ENCODE data around the gene LDHA.

LDHA gene
- long read RNA-seq, donor 1, transcript LDHA-216 (4 exons, 1,345 nt) = minor isoform, 23 of 334 reads
- long read RNA-seq, donor 1, transcript LDHA-220 (7 exons, 1,288 nt) = minor isoform, 10 of 334 reads
- long read RNA-seq, donor 1, transcript LDHA-205 (8 exons, 2,416 nt) = major isoform, 161 of 334 reads
- long read RNA-seq, donor 1, transcript LDHA-218 (8 exons, 2,305 nt) = minor isoform, 9 of 334 reads
- long read RNA-seq, donor 1, partial matches to known transcripts = 115 of 334 reads
- long read RNA-seq, donor 1, other reads (novel, unspliced or antisense) = 11 of 334 reads
- long read RNA-seq, donor 2, transcript LDHA-205 (8 exons, 2,416 nt) = major isoform, 60 of 84 reads
- long read RNA-seq, donor 2, transcript LDHA-220 (7 exons, 1,288 nt) = minor isoform, 5 of 84 reads
- long read RNA-seq, donor 2, transcript LDHA-211 (3 exons, 1,154 nt) = minor isoform, 5 of 84 reads
- long read RNA-seq, donor 2, transcript LDHA-216 (4 exons, 1,345 nt) = minor isoform, 6 of 84 reads
- long read RNA-seq, donor 2, partial matches to known transcripts = 0 of 84 reads
- long read RNA-seq, donor 2, other reads (novel, unspliced or antisense) = 0 of 84 reads
- long read RNA-seq, donor 3, transcript LDHA-205 (8 exons, 2,416 nt) = major isoform, 45 of 93 reads
- long read RNA-seq, donor 3, partial matches to known transcripts = 37 of 93 reads
- long read RNA-seq, donor 3, other reads (novel, unspliced or antisense) = 0 of 93 reads
- long read RNA-seq, donor 4, transcript LDHA-205 (8 exons, 2,416 nt) = major isoform, 61 of 147 reads
- long read RNA-seq, donor 4, transcript LDHA-216 (4 exons, 1,345 nt) = minor isoform, 7 of 147 reads
- long read RNA-seq, donor 4, partial matches to known transcripts = 70 of 147 reads
- long read RNA-seq, donor 4, other reads (novel, unspliced or antisense) = 0 of 147 reads
- long read RNA-seq, donor 5, transcript LDHA-220 (7 exons, 1,288 nt) = minor isoform, 8 of 176 reads
- long read RNA-seq, donor 5, transcript LDHA-218 (8 exons, 2,305 nt) = minor isoform, 6 of 176 reads
- long read RNA-seq, donor 5, transcript LDHA-216 (4 exons, 1,345 nt) = minor isoform, 27 of 176 reads
- long read RNA-seq, donor 5, transcript LDHA-205 (8 exons, 2,416 nt) = major isoform, 74 of 176 reads
- long read RNA-seq, donor 5, partial matches to known transcripts = 55 of 176 reads
- long read RNA-seq, donor 5, other reads (novel, unspliced or antisense) = 0 of 176 reads
- long read RNA-seq, donor 6, transcript LDHA-216 (4 exons, 1,345 nt) = minor isoform, 5 of 176 reads
- long read RNA-seq, donor 6, transcript LDHA-218 (8 exons, 2,305 nt) = minor isoform, 8 of 176 reads
- long read RNA-seq, donor 6, transcript LDHA-220 (7 exons, 1,288 nt) = minor isoform, 11 of 176 reads
- long read RNA-seq, donor 6, transcript LDHA-205 (8 exons, 2,416 nt) = major isoform, 69 of 176 reads
- long read RNA-seq, donor 6, partial matches to known transcripts = 76 of 176 reads
- long read RNA-seq, donor 6, other reads (novel, unspliced or antisense) = 0 of 176 reads
- long read RNA-seq, donor 7, transcript LDHA-205 (8 exons, 2,416 nt) = major isoform, 109 of 160 reads
- long read RNA-seq, donor 7, transcript LDHA-218 (8 exons, 2,305 nt) = minor isoform, 13 of 160 reads
- long read RNA-seq, donor 7, transcript LDHA-220 (7 exons, 1,288 nt) = minor isoform, 14 of 160 reads
- long read RNA-seq, donor 7, transcript LDHA-216 (4 exons, 1,345 nt) = minor isoform, 7 of 160 reads
- long read RNA-seq, donor 7, partial matches to known transcripts = 12 of 160 reads
- long read RNA-seq, donor 7, other reads (novel, unspliced or antisense) = 0 of 160 reads
- long read RNA-seq, donor 8, transcript LDHA-216 (4 exons, 1,345 nt) = minor isoform, 6 of 129 reads
- long read RNA-seq, donor 8, transcript LDHA-218 (8 exons, 2,305 nt) = minor isoform, 6 of 129 reads
- long read RNA-seq, donor 8, transcript LDHA-205 (8 exons, 2,416 nt) = major isoform, 64 of 129 reads
- long read RNA-seq, donor 8, transcript LDHA-220 (7 exons, 1,288 nt) = minor isoform, 6 of 129 reads
- long read RNA-seq, donor 8, partial matches to known transcripts = 44 of 129 reads
- long read RNA-seq, donor 8, other reads (novel, unspliced or antisense) = 0 of 129 reads

- peak; percentile 85 for DNase-seq
These were observed at the start of gene LDHA for GRCh38 chr11:18394275-18394927. Gene LDHA, plus strand, starts transcription at chr11:18394563. Its CDS starts 2,280 bp downstream, at chr11:18396843.

GRCh38 chr11:18347471-18348125 lies 46.8 kb upstream of the LDHA start:
- no peak for DNase-seq

- no peak for DNase-seq
These were observed 41.8 kb upstream of the LDHA start for GRCh38 chr11:18352581-18352980.

- DNase-seq = no peak
These were observed 35.7 kb upstream of the LDHA start for GRCh38 chr11:18358646-18359045.

GRCh38 chr11:18361154-18361553 lies 33.2 kb upstream of the LDHA start:
- no peak for DNase-seq

GRCh38 chr11:18364495-18365073 lies 29.8 kb upstream of the LDHA start:
- no peak for DNase-seq

GRCh38 chr11:18365741-18366140 lies 28.6 kb upstream of the LDHA start:
- DNase-seq = no peak

GRCh38 chr11:18366286-18366685 lies 28.1 kb upstream of the LDHA start:
- no peak for DNase-seq

- no peak for DNase-seq
These were observed 26.9 kb upstream of the LDHA start for GRCh38 chr11:18367431-18367830.

GRCh38 chr11:18368221-18368620 lies 26.1 kb upstream of the LDHA start:
- DNase-seq = no peak

GRCh38 chr11:18369398-18369797 lies 25.0 kb upstream of the LDHA start:
- no peak for DNase-seq

- DNase-seq = no peak
These were observed 23.1 kb upstream of the LDHA start for GRCh38 chr11:18371279-18371678.

- DNase-seq = no peak
These were observed 22.2 kb upstream of the LDHA start for GRCh38 chr11:18372201-18372600.

- DNase-seq = no peak
These were observed 19.4 kb upstream of the LDHA start for GRCh38 chr11:18374956-18375355.

GRCh38 chr11:18375941-18376340 lies 18.4 kb upstream of the LDHA start:
- no peak for DNase-seq

- DNase-seq = no peak
These were observed 15.2 kb upstream of the LDHA start for GRCh38 chr11:18379201-18379600.

- DNase-seq = peak; percentile 31
These were observed 10.8 kb upstream of the LDHA start for GRCh38 chr11:18383388-18384156.

GRCh38 chr11:18384157-18384641 lies 10.2 kb upstream of the LDHA start:
- DNase-seq = peak; percentile 42

All from right kidney (tissue), 9 donors.